SK-N-SH treated with all-trans-retinoic acid at 6 μM for 48 hours (cell line): ENCODE data around the gene LYST.

Experiments
- CSDC2 ChIP-seq: fragments of 250-450 bp; sonication (Bioruptor Pico); IDR thresholded peaks from 2 replicates; pipeline ENCODE4 v1.5.0; 2020; ENCODE audit warnings: mild to moderate bottlenecking, moderate library complexity
- GLIS3 ChIP-seq: fragments of 250-450 bp; sonication (Bioruptor Pico); IDR thresholded peaks from 2 replicates; pipeline ENCODE4 v1.5.0; 2020; ENCODE audit warnings: mild to moderate bottlenecking, moderate library complexity
- PATZ1 ChIP-seq: fragments of 250-450 bp; sonication (Bioruptor Pico); IDR thresholded peaks from 2 replicates; pipeline ENCODE4 v1.8.0; 2020; ENCODE audit warnings: mild to moderate bottlenecking, moderate library complexity, borderline replicate concordance
- RARB ChIP-seq: fragments of 250-450 bp; sonication (Bioruptor Pico); IDR thresholded peaks from 2 replicates; pipeline ENCODE4 v1.8.0; 2021; ENCODE audit warnings: mild to moderate bottlenecking, moderate library complexity
- SNAI2 ChIP-seq: fragments of 250-450 bp; sonication (Bioruptor Pico); IDR thresholded peaks from 2 replicates; pipeline ENCODE4 v1.5.0; 2020; ENCODE audit warnings: mild to moderate bottlenecking, moderate library complexity
- ZNF8 ChIP-seq: fragments of 450-650 bp; formaldehyde crosslinking; IDR thresholded peaks from 2 replicates; pipeline ENCODE4 v1.5.0; 2020; ENCODE audit warnings: mild to moderate bottlenecking, moderate library complexity

GRCh38 chr1:235635938-235636662, 230.6 kb downstream of the LYST start:
- TF ChIP-seq RARB (no peak), GLIS3 (no peak), PATZ1 (CRISPR knock-in tag) (no peak), ZNF8 (no peak), SNAI2 (CRISPR knock-in tag) (no peak), CSDC2 (CRISPR knock-in tag) (no peak)
